Stimulated activated CD8-positive, alpha-beta memory T cell treated with anti-CD3 and anti-CD28 coated beads, Interleukin-4, amount 100 ng/mL, for 4 hours (primary cell): ENCODE results near the gene KANTR.
"Not testable (repeated sequence)": the region's sequence is repeated elsewhere in the genome, so short reads cannot be mapped to it uniquely, and the experiment has no call there.

Experiments used
- DNase-seq, 2 donors: peaks; one replicate each; pipeline ENCODE4 v3.0.0-alpha.2; 2020; ENCODE audit warnings: low read depth in 2 of 2, low spot score in 1 of 2

Gene KANTR

DNA sequence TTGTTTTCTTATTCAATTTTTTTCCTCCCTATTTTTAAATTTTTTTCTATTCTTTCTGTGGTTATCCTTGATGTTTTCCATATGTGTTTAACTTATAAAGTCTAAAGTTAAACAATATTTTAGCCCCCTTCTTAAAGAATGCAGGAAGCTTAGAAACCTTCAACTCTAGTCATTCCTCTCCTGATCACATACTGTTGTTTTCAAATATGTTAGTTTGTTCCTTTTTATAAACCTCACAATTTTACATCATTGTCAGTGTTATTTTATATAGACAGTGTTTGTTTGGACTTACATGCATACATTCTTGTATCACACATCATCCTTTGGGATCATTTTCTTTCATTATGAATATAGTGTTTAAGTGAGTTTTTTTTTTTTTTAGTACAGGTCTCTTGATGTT, 31.6 kb downstream of the KANTR start:
- no peak for DNase-seq

DNA sequence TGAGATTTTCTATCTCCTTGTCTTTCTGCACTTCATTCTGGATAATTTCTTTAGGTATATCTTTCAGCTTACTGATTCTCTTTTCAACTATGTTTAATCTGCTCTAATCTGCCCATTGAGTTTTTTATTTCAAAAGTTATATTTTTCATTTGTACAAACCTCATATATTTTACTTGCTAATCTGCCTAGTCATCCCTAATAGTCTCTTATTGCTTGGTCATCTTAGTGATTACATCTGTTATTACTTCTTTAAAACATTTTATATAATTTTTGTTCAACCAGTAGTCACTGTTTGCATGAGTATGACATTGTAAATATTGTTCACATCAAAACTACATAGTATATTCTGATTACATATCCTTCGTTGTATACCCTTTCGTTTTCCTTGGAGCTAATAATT, 32.4 kb downstream of the KANTR start:
- no peak for DNase-seq

DNA sequence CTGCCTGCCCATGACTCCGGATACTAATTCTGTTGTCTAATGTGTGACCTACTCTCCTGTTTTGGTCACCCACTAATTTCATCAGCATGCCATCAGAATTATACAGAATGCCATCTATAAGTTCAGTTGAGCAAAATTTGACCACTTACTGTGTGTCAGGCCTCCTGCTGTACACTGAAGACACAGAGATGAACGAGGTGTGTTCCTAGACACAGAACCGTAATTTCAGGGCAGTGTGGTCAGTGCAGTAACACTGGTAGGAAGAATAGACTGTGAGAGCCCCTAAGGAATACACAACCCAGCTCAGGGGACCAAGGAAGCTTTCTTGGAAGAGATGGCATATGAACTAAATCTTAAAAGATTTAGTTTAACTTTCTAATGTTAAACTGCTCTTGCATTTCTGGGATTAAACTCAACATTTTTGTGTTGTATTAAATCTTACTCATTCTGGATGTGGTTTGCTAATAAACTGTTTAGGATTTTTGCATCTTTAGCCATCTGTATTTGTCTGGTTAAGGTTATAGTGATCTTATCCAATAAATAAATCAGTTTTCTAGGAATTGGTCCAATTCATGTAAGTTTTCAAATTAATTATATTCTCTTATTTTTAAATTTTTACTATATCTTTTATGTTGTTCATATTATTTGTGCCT, 34.3 kb downstream of the KANTR start:
- DNase-seq = no peak

DNA sequence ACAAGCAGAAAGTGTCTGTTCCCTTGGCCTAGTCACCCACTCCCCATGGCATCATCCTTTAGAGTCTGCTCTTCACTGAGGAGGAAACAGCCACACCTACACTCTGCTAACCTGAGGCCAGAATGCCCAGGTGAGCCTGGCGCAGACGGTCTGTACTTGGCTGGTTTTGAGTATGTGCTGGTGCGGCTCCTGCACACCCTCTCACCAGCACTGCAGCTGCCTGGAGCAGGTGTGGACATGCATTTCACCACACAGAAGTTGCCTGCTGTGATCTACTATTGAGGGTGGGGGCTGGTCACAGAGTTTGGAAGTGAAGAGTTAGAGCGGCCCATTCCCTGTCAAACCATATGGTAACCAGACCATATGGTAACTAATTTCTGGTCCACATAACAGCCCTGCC, 39.5 kb downstream of the KANTR start:
- DNase-seq = no peak

DNA sequence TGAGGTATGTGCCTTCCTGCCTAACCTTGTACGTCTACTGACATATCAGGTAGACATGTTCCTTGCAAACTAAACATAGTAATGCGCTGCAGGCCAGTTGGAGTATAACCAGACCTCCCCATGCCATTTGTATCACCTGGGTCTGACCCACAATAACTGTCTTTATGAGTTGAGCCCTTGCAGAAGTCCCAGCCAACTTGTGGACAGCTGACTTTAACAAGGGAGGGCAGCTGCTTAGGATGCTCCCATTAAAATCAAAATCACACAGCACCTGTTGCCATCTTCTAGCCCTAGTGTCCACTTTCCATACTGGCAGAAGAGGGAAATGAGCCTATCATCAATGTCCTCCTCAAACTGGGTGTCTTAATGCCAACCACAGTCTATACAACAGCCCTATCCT, 41.6 kb downstream of the KANTR start:
- DNase-seq = no peak

DNA sequence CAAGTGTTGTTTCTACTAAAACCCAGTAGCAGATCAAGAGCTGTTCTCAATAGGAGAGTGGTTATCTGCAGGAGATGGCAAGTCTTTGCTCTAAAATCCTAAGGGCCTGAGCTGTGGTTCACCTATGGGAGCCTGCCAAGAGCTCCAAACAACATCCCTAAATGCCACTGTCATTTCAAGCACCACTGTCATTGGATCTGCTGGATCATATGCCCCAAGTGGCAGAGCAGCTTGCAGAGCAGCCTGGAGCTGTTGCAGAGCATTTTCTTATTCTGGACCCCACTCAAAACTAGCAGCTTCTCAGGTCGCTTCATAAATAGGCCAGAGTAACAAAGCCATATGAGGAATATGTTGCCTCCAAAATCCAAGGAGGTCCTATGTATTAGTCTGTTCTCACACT, 59.6 kb downstream of the KANTR start:
- no peak for DNase-seq

DNA sequence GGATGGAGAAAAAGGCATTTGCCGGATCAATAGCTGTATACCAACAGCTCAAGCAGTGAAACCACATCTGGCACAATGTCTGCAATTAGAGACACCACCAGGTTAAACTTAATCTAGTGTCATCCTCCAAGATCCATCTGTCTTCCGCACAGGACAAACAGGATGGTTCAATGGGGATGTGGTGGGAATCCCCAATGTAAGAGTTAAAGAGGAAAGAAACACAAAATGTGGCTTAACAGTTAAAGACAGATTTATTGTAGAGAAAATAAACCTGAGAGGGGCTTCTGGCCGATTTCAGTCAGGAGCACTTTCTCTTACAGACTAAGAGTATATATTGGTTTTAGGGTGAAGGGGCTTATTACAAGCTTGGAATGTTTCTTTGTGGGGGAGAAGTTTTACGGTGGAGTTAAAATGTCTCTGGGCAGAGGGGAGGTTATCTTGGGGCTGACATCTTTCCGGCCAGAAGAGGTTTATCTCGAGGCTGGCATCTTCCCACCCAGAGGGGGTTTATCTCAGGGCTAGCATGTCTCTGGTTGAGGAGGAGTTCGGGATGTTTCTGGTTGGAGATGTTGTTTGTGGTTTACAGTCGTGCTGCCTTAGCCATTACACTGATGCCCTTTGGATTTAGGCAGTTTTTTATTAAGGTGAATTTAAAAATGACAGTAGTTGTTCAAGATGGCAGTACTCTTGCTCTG, 61.7 kb downstream of the KANTR start:
- DNase-seq = no peak

DNA sequence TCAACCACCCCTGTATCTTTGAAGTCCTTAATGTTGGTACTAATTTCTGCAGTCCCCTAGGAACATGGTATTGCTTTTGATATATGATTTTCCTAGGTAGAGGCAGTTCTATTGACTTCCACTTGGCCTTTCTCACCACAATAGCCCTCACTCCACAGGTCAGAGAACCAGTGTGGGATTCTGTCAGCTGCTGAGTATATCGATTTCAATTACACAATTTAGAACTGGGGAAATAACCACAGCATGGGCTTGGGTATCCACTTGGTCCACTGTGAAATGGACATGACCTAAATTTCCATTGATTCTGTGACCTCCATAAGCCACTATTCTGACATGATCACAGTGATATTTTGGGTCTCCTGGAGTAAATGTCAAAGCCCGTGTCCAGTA, 62.3 kb downstream of the KANTR start:
- no peak for DNase-seq

DNA sequence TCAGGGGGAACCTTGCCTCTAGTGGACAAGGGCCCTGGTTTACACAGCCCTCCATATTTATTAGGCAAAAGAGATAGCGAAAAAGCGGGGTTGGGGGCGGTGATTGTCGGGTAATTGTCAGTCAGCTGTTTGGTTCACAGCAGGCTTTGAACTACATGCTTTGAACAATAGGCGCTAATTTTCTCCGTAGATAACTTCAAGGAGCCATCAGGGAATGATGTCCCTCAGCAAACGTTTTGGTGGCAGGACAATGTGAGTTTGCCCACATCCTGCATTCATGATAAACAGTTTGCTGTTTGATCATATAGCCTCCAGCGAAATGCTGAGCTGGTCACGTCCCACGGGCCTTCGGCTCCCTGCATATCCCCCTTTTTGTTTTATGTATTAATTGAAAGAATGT, 65.2 kb downstream of the KANTR start:
- no peak for DNase-seq

- no peak for DNase-seq
Measured at GRCh38 chrX:53160297-53160983, 66.5 kb downstream of the KANTR start.

- no peak for DNase-seq
Measured at GRCh38 chrX:53163436-53163835, 69.5 kb downstream of the KANTR start.

DNA sequence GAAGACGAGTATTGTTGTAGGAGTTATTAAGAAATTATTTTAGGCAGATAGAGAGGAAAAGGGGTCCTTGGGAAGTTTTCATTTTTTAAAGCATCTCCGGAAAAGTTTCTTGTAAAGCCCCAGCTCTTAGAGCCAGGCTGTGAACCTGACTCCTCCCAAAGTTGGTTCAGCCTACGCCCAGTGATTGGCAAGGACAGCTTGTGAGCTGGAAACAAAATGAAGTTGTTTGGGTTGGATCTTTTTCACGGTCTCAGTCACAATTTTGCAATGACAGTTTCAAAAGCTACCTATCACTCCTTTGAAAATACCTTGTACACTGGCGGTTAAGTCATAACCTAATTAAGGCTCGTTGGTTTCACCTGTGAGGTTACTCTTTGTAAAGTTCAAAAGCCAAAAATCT, 70.6 kb downstream of the KANTR start:
- DNase-seq = not testable (repeated sequence)

DNA sequence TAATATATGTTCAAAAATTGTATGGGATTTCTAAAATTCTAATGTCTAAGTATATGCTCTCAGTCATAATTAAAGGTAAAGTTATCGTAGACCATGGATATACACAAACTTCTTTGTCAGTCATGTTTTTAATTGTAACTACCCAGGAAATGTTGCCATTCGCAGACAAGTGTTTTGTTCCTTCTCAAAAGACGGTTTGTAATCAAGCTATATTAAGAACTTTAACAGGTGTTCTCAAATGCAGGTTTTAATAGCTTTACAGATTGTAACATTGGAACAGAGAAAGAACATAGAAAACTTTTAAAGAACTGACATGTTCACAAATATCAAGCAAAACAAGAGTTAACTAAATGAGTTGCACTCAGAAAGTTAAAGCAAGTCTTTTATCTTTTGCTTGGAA, 72.2 kb downstream of the KANTR start:
- DNase-seq = no peak

- DNase-seq = no peak
Measured at GRCh38 chrX:53171356-53171755, 77.4 kb downstream of the KANTR start.
